CD4-positive, alpha-beta T cell (primary cell): ENCODE data around the gene RHOF. TPM values are rescaled to one million over a fixed set of nuclear protein-coding genes. Genes with fewer than 3 reads are reported as not detected.

Source experiments
- ATAC-seq: fragments of 200-7000 bp; cut with Tn5 transposase; one replicate; pipeline ENCODE4 v1.10.0; 2022; ENCODE audit warnings: mild to moderate bottlenecking; ENCODE audit not compliant: poor library complexity
- CTCF ChIA-PET: fragments of 350-600 bp; sonication (Branson Sonifier 250); formaldehyde crosslinking; loops from one replicate; lab custom pipeline; 2021; ENCODE audit warnings: antibody characterized with exemption, inconsistent platforms; lab: Charles Lee
- POLR2A ChIA-PET: fragments of 350-600 bp; sonication (Branson Sonifier 250); formaldehyde crosslinking; loops from one replicate; lab custom pipeline; 2021; ENCODE audit warnings: antibody characterized with exemption, inconsistent platforms; lab: Charles Lee
- DNase-seq, 14 experiments: peaks; one replicate each; pipeline ENCODE4 v3.0.0-alpha.2; 2013 to 2020; ENCODE audit warnings: mixed read lengths in 2 of 14
- H3K27ac ChIP-seq, 2 donors: one replicate each; pipeline versions ENCODE4 v1.5.1 to v1.7.0; 2013; ENCODE audit warnings: low read length in 2 of 2, low read depth in 1 of 2, mild to moderate bottlenecking in 1 of 2
- H3K27me3 ChIP-seq, 2 experiments: 1 replicate in 1 of 2; 2 replicates in 1 of 2; pipeline versions ENCODE4 v1.6.1 to v1.7.0; 2013; ENCODE audit warnings: low read length in 2 of 2, control low read depth in 1 of 2, mild to moderate bottlenecking in 1 of 2, moderate library complexity in 1 of 2; ENCODE audit not compliant: insufficient read depth in 2 of 2, control insufficient read depth in 1 of 2
- H3K36me3 ChIP-seq: one replicate; pipeline ENCODE4 v1.6.1; 2013; ENCODE audit warnings: low read length, control low read depth; ENCODE audit not compliant: insufficient read depth
- H3K4me1 ChIP-seq: one replicate; pipeline ENCODE4 v1.6.1; 2013; ENCODE audit warnings: low read length, control low read depth; ENCODE audit not compliant: insufficient read depth
- H3K4me3 ChIP-seq: one replicate; pipeline ENCODE4 v1.5.1; 2013; ENCODE audit warnings: mild to moderate bottlenecking, low read length, moderate library complexity
- H3K9me3 ChIP-seq, 2 experiments: 1 replicate in 1 of 2; 2 replicates in 1 of 2; pipeline versions ENCODE4 v1.6.1 to v1.7.0; 2013; ENCODE audit warnings: low read length in 2 of 2, mild to moderate bottlenecking in 2 of 2, control low read depth in 1 of 2, moderate library complexity in 1 of 2; ENCODE audit not compliant: control insufficient read depth in 1 of 2, insufficient read depth in 1 of 2
- H3K27ac Mint-ChIP-seq: one replicate; pipeline ENCODE4 v1.8.0; 2020; ENCODE audit warnings: mixed read lengths
- H3K27me3 Mint-ChIP-seq: one replicate; pipeline ENCODE4 v1.8.0; 2021; ENCODE audit warnings: mixed read lengths
- H3K36me3 Mint-ChIP-seq: one replicate; pipeline ENCODE4 v1.8.0; 2021; ENCODE audit warnings: low read depth, mixed read lengths
- H3K4me1 Mint-ChIP-seq: one replicate; pipeline ENCODE4 v1.8.0; 2021; ENCODE audit warnings: low read depth, mixed read lengths
- H3K4me3 Mint-ChIP-seq: one replicate; pipeline ENCODE4 v1.8.0; 2020; ENCODE audit warnings: mild to moderate bottlenecking, mixed read lengths
- H3K9me3 Mint-ChIP-seq: one replicate; pipeline ENCODE4 v1.8.0; 2020; ENCODE audit warnings: mixed read lengths
- CTCF ChIP-seq: fragments of 200-600 bp; IDR thresholded peaks from one replicate; pipeline ENCODE4 v1.8.0; 2022; ENCODE audit warnings: antibody characterized with exemption, mild to moderate bottlenecking
- intact Hi-C, 2 experiments: fragments of 100-400 bp; cut with DNase I in 1 of 2; cut with micrococcal nuclease in 1 of 2; formaldehyde crosslinking; loops; one replicate each; pipeline versions ENCODE4 v1.15.1 to v1.9.0; 2023 to 2025; cut with DNase I, micrococcal nuclease
- total RNA-seq, 174 experiments: library from RNA in 2 of 174; stranded (reverse) in 2 of 174; gene quantifications; one replicate each; pipeline ENCODE4 v1.2.3 and lab custom pipeline; 2021 to 2026

RHOF gene
- total RNA-seq, 2 experiments from 2014 or later, result 155 to 164 TPM

GRCh38 chr12:121793838-121794533 is 498 bp upstream of the RHOF start:
- Mint-ChIP-seq H3K27me3 (no peaks in the 10 kb centered on the region), H3K9me3 (no peaks in the 10 kb centered on the region), H3K36me3 (peaks cover 72% of the 10 kb centered on the region), H3K27ac (peak overlapping the region; percentile 97), H3K4me3 (peak overlapping the region; percentile 85), H3K4me1 (peaks cover 72% of the 10 kb centered on the region)
- Histone ChIP-seq H3K27ac (peak overlapping the region; percentile 94 to 99), H3K9me3 (no peaks in the 10 kb centered on the region), H3K36me3 (peaks cover 41% of the 10 kb centered on the region), H3K4me3 (peak overlapping the region; percentile 94), H3K27me3 (no peaks in the 10 kb centered on the region), H3K4me1 (peaks cover 94% of the 10 kb centered on the region)
- ATAC-seq (peak; percentile 48), DNase-seq (peak; percentile 90 to 98 (median 95))
- TF ChIP-seq CTCF, result peak; percentile 97
- intact Hi-C loops, result loop anchor here (1.0 to 5.0 kb wide), 9 partner anchors 8 to 167 kb away; partner anchors contain the start of genes PSMD9 (in 2 of the 2), TMEM120B (in 2 of the 2) and ORAI1 (in 1 of the 2)
- ChIA-PET CTCF (interaction anchor here (0.6 to 14.7 kb wide), 50 partner anchors 11 to 707 kb away, joined by 3 to 746 read pairs (median 5); partner anchors contain the start of genes CFAP251, PSMD9, SETD1B and TMEM120B), POLR2A (interaction anchor here (0.6 to 34.6 kb wide), 20 partner anchors 6 to 1530 kb away, joined by 3 to 1869 read pairs (median 6); partner anchors contain the start of genes CFAP251, ORAI1, PSMD9 and RHOF)

DNA sequence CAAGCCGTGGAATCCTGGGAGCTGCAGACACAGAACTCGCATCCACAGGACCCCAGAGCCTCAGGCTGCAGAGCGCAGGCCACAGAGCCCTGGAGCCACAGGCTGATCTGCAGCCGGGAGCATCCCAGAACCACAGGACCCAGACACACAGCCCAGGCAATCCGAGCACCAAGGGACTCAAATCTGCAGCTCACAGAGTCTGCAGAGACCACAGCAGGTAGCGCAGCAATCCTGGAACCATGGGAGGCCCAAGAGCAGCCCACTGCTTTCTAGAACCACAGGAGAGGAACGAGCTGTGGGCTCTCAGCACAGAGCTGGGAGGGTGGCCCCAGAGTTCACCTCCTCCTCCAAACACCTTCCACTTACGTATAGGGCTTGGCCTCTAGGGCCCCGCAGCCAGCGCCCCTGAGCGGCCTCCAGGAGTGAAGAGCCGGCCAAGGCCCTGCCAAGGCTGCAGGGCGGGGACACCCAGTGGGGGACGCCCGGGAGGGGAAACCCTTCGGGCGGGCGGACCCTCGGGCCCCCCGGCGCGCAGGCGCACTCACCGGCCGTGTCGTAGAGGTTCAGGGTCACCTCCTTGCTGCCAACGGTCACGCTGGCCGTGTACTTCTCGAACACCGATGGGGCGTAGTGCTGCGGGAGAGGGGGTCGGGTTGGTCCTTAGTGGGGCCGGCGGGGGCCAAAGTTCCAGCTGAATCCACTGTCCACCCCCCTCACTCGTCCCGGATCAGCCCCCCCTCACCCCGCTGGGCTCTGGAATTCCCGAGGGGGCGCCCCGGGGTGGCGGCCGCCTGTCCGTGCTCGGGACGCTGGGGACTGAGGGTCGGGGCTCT is 665 bp downstream of the RHOF start:
- TF ChIP-seq CTCF, result no peak
- H3K27ac ChIP-seq, result peak overlapping the region; percentile 94 to 99
- ChIA-PET CTCF (interaction anchor here (2.2 to 14.7 kb wide), 13 partner anchors 10 to 301 kb away, joined by 7 to 746 read pairs (median 29); partner anchors contain the start of genes PSMD9 and SETD1B), POLR2A (interaction anchor here (0.6 to 34.6 kb wide), 10 partner anchors 5 to 734 kb away, joined by 3 to 1869 read pairs (median 17); partner anchors contain the start of genes KDM2B, KNTC1, ORAI1 and PSMD9)
- Mint-ChIP-seq H3K4me1 (peaks cover 73% of the 10 kb centered on the region), H3K4me3 (peak overlapping the region; percentile 90), H3K27me3 (no peaks in the 10 kb centered on the region), H3K27ac (peak overlapping the region; percentile 97), H3K9me3 (no peaks in the 10 kb centered on the region), H3K36me3 (peaks cover 70% of the 10 kb centered on the region)
- H3K4me1 ChIP-seq, result peaks cover 94% of the 10 kb centered on the region
- H3K9me3 ChIP-seq, result no peaks in the 10 kb centered on the region
- H3K27me3 ChIP-seq, result no peaks in the 10 kb centered on the region
- DNase-seq (peak in 11 of 14 experiments; percentile 46 to 84 (median 60)), ATAC-seq (peak; percentile 9)
- intact Hi-C loops, result loop anchor here (5.0 kb wide), 2 partner anchors 81 to 166 kb away; partner anchors contain the start of genes TMEM120B (in 2 of the 2) and ORAI1 (in 1 of the 2)
- H3K36me3 ChIP-seq, result peaks cover 34% of the 10 kb centered on the region
- H3K4me3 ChIP-seq, result peak overlapping the region; percentile 94
